Left kidney (tissue), 2 donors: Measurements from ENCODE around the gene PALLD. TPM values are rescaled to one million over a fixed set of nuclear protein-coding genes. Genes with fewer than 3 reads are reported as not detected.

Experiments
- DNase-seq: peaks from one replicate; pipeline ENCODE4 v3.0.0-alpha.2; 2013
- polyA plus RNA-seq: library from polyadenylated mRNA; unstranded; fragments of 120-200 nt; gene quantifications from one replicate; pipeline ENCODE4 v1.2.1, GENCODE V29; 2013; ENCODE audit not compliant: insufficient read length

PALLD gene
- polyA plus RNA-seq, 1 donor, result 203 TPM

GRCh38 chr4:168830777-168831512 lies 334.1 kb downstream of the PALLD start:
- DNase-seq, result no peak

- no peak for DNase-seq
Observed at GRCh38 chr4:168831585-168831918, 334.7 kb downstream of the PALLD start.

- DNase-seq, result peak; percentile 84
Observed at GRCh38 chr4:168831919-168832762, 335.3 kb downstream of the PALLD start.

- DNase-seq, result peak; percentile 49
Observed at GRCh38 chr4:168832763-168833575, 336.1 kb downstream of the PALLD start.

- DNase-seq, result no peak
Observed at GRCh38 chr4:168833881-168834280, 337.0 kb downstream of the PALLD start.

- DNase-seq, result no peak
Observed at GRCh38 chr4:168835880-168836454, 339.1 kb downstream of the PALLD start.

- no peak for DNase-seq
Observed at GRCh38 chr4:168836490-168836889, 339.6 kb downstream of the PALLD start.

GRCh38 chr4:168837922-168838321 lies 341.1 kb downstream of the PALLD start:
- DNase-seq, result no peak

- no peak for DNase-seq
Observed at GRCh38 chr4:168839758-168840391, 343.0 kb downstream of the PALLD start.

GRCh38 chr4:168840392-168840763 lies 343.5 kb downstream of the PALLD start:
- DNase-seq, result no peak

- no peak for DNase-seq
Observed at GRCh38 chr4:168841000-168841671, 344.3 kb downstream of the PALLD start.

- no peak for DNase-seq
Observed at GRCh38 chr4:168841672-168842019, 344.8 kb downstream of the PALLD start.

- no peak for DNase-seq
Observed at GRCh38 chr4:168842186-168842585, 345.3 kb downstream of the PALLD start.

GRCh38 chr4:168843635-168844034 lies 346.8 kb downstream of the PALLD start:
- DNase-seq, result no peak

GRCh38 chr4:168844353-168845049 lies 347.6 kb downstream of the PALLD start:
- DNase-seq, result no peak

- DNase-seq, result no peak
Observed at GRCh38 chr4:168845897-168846296, 349.0 kb downstream of the PALLD start.

- no peak for DNase-seq
Observed at GRCh38 chr4:168846414-168846813, 349.6 kb downstream of the PALLD start.

GRCh38 chr4:168847771-168848502 lies 351.1 kb downstream of the PALLD start:
- DNase-seq, result no peak

GRCh38 chr4:168849030-168849675 lies 352.3 kb downstream of the PALLD start:
- DNase-seq, result no peak
